ENCODE results near the gene RPL23.

Gene RPL23

GRCh38 chr17:38853292-38854219 lies at the start of gene RPL23:
Gene RPL23, minus strand, starts transcription at chr17:38853721. Its CDS starts 11 bp downstream, at chr17:38853710.
- in situ Hi-C loops (cut with MboI; ENCODE audit: low pct_unique_long_range_greater_than_20kb, low sequenced_read_pairs, unreplicated experiment): no loop called here
- peak; percentile 92 for DNase-seq (ENCODE audit: low spot score)
- TF ChIP-seq, protein P1, sequence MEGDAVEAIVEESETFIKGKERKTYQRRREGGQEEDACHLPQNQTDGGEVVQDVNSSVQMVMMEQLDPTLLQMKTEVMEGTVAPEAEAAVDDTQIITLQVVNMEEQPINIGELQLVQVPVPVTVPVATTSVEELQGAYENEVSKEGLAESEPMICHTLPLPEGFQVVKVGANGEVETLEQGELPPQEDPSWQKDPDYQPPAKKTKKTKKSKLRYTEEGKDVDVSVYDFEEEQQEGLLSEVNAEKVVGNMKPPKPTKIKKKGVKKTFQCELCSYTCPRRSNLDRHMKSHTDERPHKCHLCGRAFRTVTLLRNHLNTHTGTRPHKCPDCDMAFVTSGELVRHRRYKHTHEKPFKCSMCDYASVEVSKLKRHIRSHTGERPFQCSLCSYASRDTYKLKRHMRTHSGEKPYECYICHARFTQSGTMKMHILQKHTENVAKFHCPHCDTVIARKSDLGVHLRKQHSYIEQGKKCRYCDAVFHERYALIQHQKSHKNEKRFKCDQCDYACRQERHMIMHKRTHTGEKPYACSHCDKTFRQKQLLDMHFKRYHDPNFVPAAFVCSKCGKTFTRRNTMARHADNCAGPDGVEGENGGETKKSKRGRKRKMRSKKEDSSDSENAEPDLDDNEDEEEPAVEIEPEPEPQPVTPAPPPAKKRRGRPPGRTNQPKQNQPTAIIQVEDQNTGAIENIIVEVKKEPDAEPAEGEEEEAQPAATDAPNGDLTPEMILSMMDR (IDR thresholded peaks at IDR 0.05; ENCODE audit: extremely low read depth, insufficient read depth, missing control alignments): no peak

GRCh38 chr17:38900978-38901656 lies 47.6 kb upstream of the RPL23 start:
- in situ Hi-C loops (cut with MboI; ENCODE audit: low pct_unique_long_range_greater_than_20kb, low sequenced_read_pairs, unreplicated experiment): no loop called here
- TF ChIP-seq, protein P1 (IDR thresholded peaks at IDR 0.05; ENCODE audit: extremely low read depth, insufficient read depth, missing control alignments): no peak
- no peak for DNase-seq (ENCODE audit: low spot score)

DNA sequence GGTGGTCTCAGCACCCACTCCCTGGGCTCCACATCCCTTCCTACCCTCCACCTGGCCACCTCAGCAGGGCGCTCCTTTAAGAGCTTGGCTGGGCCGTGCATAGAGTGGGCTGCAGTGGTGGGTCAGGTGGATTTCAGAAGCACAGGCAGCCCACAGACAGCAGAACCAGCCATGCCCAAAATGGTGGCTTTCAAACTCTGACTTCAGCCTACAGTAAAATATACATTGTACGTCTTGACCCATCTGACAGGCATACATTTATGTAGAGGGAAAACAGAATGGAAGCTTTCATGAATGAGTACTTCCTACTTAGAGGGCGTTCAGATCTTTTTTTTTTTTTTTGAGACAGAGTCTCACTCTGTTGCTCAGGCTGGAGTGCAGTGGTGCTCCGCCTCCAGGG lies 45.9 kb upstream of the RPL23 start:
- in situ Hi-C loops (cut with MboI; ENCODE audit: low pct_unique_long_range_greater_than_20kb, low sequenced_read_pairs, unreplicated experiment): no loop called here
- TF ChIP-seq, protein P1 (IDR thresholded peaks at IDR 0.05; ENCODE audit: extremely low read depth, insufficient read depth, missing control alignments): no peak
- DNase-seq (ENCODE audit: low spot score): no peak

DNA sequence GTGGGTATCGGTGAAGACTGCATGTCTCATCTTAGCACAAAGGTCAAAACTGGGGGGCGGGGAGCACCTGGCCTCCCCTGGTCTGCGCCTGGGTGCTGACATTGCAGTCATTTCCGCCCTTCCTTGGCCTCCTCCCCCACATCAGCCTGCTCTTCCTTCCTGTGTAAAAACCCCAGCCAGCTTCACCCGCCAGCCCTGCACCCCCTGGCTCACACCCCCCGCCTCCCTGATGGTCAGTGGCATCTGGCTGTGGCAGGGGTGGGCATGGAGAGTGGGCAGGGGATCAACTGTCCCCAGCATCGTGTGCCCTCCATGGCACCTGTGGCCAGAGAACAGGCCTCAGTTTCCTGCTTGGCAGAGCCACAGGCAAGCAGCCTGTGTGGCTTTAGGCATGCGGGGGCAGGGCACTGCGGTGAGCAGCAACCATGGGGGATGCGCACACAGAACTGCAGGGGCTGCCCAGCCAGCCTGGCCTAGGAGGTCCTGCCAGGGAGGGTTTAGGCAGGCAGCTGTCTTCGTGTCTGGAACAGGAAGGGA lies 45.4 kb upstream of the RPL23 start:
- in situ Hi-C loops (cut with MboI; ENCODE audit: low pct_unique_long_range_greater_than_20kb, low sequenced_read_pairs, unreplicated experiment): no loop called here
- TF ChIP-seq, protein P1 (IDR thresholded peaks at IDR 0.05; ENCODE audit: extremely low read depth, insufficient read depth, missing control alignments): no peak
- DNase-seq (ENCODE audit: low spot score): peak; percentile 89

DNA sequence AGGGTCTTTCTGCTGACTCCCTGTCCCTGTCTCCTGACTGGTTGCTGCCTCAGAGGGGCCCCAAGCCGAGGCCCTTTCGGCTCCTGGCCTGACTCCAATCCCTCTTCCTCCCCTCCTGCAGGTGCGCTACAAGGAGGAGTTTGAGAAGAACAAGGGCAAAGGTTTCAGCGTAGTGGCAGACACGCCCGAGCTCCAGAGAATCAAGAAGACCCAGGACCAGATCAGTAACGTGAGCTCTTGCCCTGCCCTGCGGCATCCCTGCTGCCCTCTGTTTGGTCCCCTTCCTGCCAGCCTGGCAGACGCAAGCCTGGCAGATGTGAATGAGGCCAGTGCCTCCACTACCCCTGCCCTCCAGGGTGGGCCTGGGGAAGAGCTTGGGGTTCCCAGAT lies 44.8 kb upstream of the RPL23 start:
- in situ Hi-C loops (cut with MboI; ENCODE audit: low pct_unique_long_range_greater_than_20kb, low sequenced_read_pairs, unreplicated experiment): no loop called here
- no peak for DNase-seq (ENCODE audit: low spot score)
- TF ChIP-seq, protein P1 (IDR thresholded peaks at IDR 0.05; ENCODE audit: extremely low read depth, insufficient read depth, missing control alignments): no peak

GRCh38 chr17:38897671-38898290 lies 44.3 kb upstream of the RPL23 start:
- in situ Hi-C loops (cut with MboI; ENCODE audit: low pct_unique_long_range_greater_than_20kb, low sequenced_read_pairs, unreplicated experiment): no loop called here
- no peak for DNase-seq (ENCODE audit: low spot score)
- TF ChIP-seq, protein P1 (IDR thresholded peaks at IDR 0.05; ENCODE audit: extremely low read depth, insufficient read depth, missing control alignments): no peak

Measured in GM13977 (cell line).